Astrocyte of the cerebellum (primary cell): ENCODE measurements around the gene CHST4.
"Not testable (repeated sequence)": the region's sequence is repeated elsewhere in the genome, so short reads cannot be mapped to it uniquely, and the experiment has no call there.

ENCODE experiments used
- DNase-seq: peaks from one replicate; pipeline ENCODE4 v3.0.0-alpha.2; 2011; ENCODE audit warnings: low read depth
- H3K4me3 ChIP-seq: 2 replicates; pipeline ENCODE4 v1.5.1; 2011; ENCODE audit warnings: mild to moderate bottlenecking, low read depth, low read length, moderate library complexity
- CTCF ChIP-seq: IDR thresholded peaks from 2 replicates; pipeline ENCODE4 v1.5.1; 2012; ENCODE audit warnings: low read length, low read depth, moderate library complexity, mild to moderate bottlenecking; ENCODE audit errors: missing control alignments
- in situ Hi-C: cut with HindIII; loops from 2 replicates; pipeline ENCODE4 v1.10.0; 2017; ENCODE audit warnings: low sequenced_read_pairs

Gene CHST4

GRCh38 chr16:71573387-71574094 is 47.3 kb downstream of the CHST4 start:
- no peak overlapping the region for H3K4me3 ChIP-seq
- DNase-seq = no peak
- in situ Hi-C loops = no loop called here
- TF ChIP-seq CTCF = no peak

DNA sequence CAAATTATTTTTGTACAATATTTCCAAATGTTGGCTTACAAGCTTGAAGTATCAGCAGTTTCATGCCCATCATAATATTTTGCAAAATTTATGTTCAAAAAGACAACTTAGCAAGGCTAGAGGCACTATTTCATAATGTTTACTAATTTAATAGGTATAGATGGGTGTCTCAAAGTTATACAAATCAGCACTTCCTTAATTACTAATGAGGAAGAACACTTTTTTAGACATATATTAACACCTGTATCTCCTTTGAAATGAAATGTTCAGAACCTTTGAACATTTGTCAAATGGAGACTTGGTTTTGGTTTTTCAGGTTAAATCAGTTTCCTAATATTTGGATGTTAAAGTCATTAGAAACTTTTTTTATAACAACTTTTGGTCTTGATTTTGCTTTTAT is 48.5 kb downstream of the CHST4 start:
- no peak for TF ChIP-seq CTCF
- no peak overlapping the region for H3K4me3 ChIP-seq
- no peak for DNase-seq
- in situ Hi-C loops = no loop called here

GRCh38 chr16:71576971-71577370 is 50.7 kb downstream of the CHST4 start, which contains the start of gene TAT:
TSS of gene TAT (minus strand) at chr16:71577092. CDS start at chr16:71576415, 677 bp downstream.
- H3K4me3 ChIP-seq = no peak within 1 kb of the TSS
- no peak for TF ChIP-seq CTCF
- in situ Hi-C loops = no loop called here
- DNase-seq = no peak

DNA sequence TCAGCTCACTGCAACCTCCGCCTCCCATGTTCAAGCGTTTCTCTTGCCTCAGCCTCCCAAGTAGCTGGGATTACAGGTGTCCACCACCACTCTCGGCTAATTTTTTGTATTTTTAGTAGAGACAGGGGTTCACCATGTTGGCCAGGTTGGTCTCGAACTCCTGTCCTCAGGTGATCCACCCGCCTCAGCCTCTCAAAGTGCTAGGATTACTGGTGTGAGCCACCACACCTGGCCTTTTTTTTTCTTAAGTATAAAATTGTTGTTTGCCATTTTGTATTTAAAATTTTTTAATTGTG is 56.3 kb downstream of the CHST4 start:
- DNase-seq, in situ Hi-C loops, H3K4me3 ChIP-seq: not testable (repeated sequence)

- TF ChIP-seq CTCF = no peak
- no peak overlapping the region for H3K4me3 ChIP-seq
- no peak for DNase-seq
- in situ Hi-C loops = no loop called here
Measured at GRCh38 chr16:71584543-71585317, 58.5 kb downstream of the CHST4 start.

DNA sequence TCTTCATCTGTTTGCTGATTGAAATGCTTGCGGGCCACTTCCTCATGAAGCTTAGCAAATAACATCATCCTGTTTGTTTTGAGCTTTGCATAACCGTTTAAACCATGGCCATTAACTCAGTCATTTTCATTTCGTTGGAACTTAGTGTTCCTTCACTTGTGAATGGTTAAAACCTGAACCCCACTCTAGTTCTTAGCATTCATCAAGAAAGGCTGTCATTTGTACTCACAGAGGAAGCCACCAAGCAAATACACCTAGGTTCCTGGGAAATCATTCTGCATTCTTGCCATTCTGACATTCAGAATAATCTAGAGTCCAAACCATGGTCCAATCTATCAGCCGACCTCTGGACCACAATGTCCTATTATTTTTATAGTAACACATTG is 59.1 kb downstream of the CHST4 start:
- in situ Hi-C loops = no loop called here
- no peak for DNase-seq
- TF ChIP-seq CTCF = no peak
- no peak overlapping the region for H3K4me3 ChIP-seq
